ENCODE results near the gene AKAP13. TPM values are rescaled to one million over a fixed set of nuclear protein-coding genes. Genes with fewer than 3 reads are reported as not detected.
A peak's percentile ranks its signal among the peaks of the same experiment; 100 is the strongest.
"Not testable (repeated sequence)": the region's sequence is repeated elsewhere in the genome, so short reads cannot be mapped to it uniquely, and the experiment has no call there.

The AKAP13 gene
- total and polyA plus RNA-seq, 2 of the 13 experiments (the other 11 are each of a cell fraction or from before 2014, with no cell fraction given), result 6.7 to 27.1 TPM

- CTCF ChIA-PET (ENCODE audit: low intra/inter-chr PET ratio, low total read pairs), result no interaction called here
- POLR2A ChIA-PET, result no interaction called here
- no peak overlapping the region for H2AFZ ChIP-seq (ENCODE audit: low read length)
- H4K20me1 ChIP-seq (ENCODE audit: insufficient read depth, low read length), result no peaks in the 10 kb centered on the region
- FAIRE-seq (no peak), DNase-seq (ENCODE audit: low spot score) (no peak), ATAC-seq (no peak)
- H3K36me3 ChIP-seq (replicated peaks in 1 of 2; ENCODE audit: control insufficient read depth in 1 of 2, insufficient read depth in 2 of 2, low read length in 2 of 2), result no peaks in the 10 kb centered on the region
- H3K9ac ChIP-seq (ENCODE audit: insufficient read depth, low read depth, low read length), result no peak overlapping the region
- no peaks in the 10 kb centered on the region for H3K9me3 ChIP-seq (ENCODE audit: low read length)
- TF ChIP-seq ZNF768 (CRISPR knock-in tag; IDR thresholded peaks at IDR 0.05) (peak; percentile 40; the same call in 1 of the 2 replicates), KLF11 (CRISPR knock-in tag; IDR thresholded peaks at IDR 0.05) (no peak)
- H3K27ac ChIP-seq (ENCODE audit: extremely low read length, insufficient read depth, low read length), result no peak overlapping the region
- H3K4me2 ChIP-seq (ENCODE audit: low read depth, low read length), result no peak overlapping the region
- in situ Hi-C loops (cut with HindIII; ENCODE audit: extremely low pct_ligation_motif_present, low pct_unique_long_range_greater_than_20kb), result no loop called here
- peaks cover 26% of the 10 kb centered on the region for H3K4me1 ChIP-seq (ENCODE audit: insufficient read depth, low read length)
- H3K27me3 ChIP-seq (ENCODE audit: control insufficient read depth in 1 of 2, insufficient read depth in 2 of 2, low read length in 2 of 2), result no peaks in the 10 kb centered on the region
- intact Hi-C loops (cut with micrococcal nuclease; ENCODE audit: unreplicated experiment), result no loop called here
- no peaks in the 10 kb centered on the region for H3K79me2 ChIP-seq (ENCODE audit: insufficient read depth, low read length)
- H3K4me3 ChIP-seq (replicated peaks in 1 of 3; ENCODE audit: insufficient read depth in 1 of 3, low read depth in 2 of 3, low read length in 3 of 3), result no peak overlapping the region
- BruUV-seq (replicated peaks), result no TSS peak
Measured at GRCh38 chr15:85340852-85341251, 39.6 kb upstream of the AKAP13 start.

- H3K4me2 ChIP-seq (ENCODE audit: low read depth, low read length); DNase-seq (ENCODE audit: low spot score); FAIRE-seq; H3K27me3 ChIP-seq (ENCODE audit: control insufficient read depth in 1 of 2, insufficient read depth in 2 of 2, low read length in 2 of 2); H2AFZ ChIP-seq (ENCODE audit: low read length); intact Hi-C loops (cut with micrococcal nuclease; ENCODE audit: unreplicated experiment); ATAC-seq; H4K20me1 ChIP-seq (ENCODE audit: insufficient read depth, low read length); in situ Hi-C loops (cut with HindIII; ENCODE audit: extremely low pct_ligation_motif_present, low pct_unique_long_range_greater_than_20kb); H3K27ac ChIP-seq (ENCODE audit: extremely low read length, insufficient read depth, low read length); H3K4me3 ChIP-seq (replicated peaks in 1 of 3; ENCODE audit: insufficient read depth in 1 of 3, low read depth in 2 of 3, low read length in 3 of 3); POLR2A ChIA-PET; BruUV-seq (replicated peaks); H3K79me2 ChIP-seq (ENCODE audit: insufficient read depth, low read length); H3K36me3 ChIP-seq (replicated peaks in 1 of 2; ENCODE audit: control insufficient read depth in 1 of 2, insufficient read depth in 2 of 2, low read length in 2 of 2); H3K9me3 ChIP-seq (ENCODE audit: low read length); CTCF ChIA-PET (ENCODE audit: low intra/inter-chr PET ratio, low total read pairs); H3K9ac ChIP-seq (ENCODE audit: insufficient read depth, low read depth, low read length): not testable (repeated sequence)
- WGBS (ENCODE audit: low lambda C conversion rate), result 47% methylated on average over 6 of the region's 6 CpGs
- H3K4me1 ChIP-seq (ENCODE audit: insufficient read depth, low read length), result peaks cover 35% of the 10 kb centered on the region
Measured at GRCh38 chr15:85342163-85342562, 38.2 kb upstream of the AKAP13 start.

- CTCF ChIA-PET (ENCODE audit: low intra/inter-chr PET ratio, low total read pairs); H3K27ac ChIP-seq (ENCODE audit: extremely low read length, insufficient read depth, low read length); H3K36me3 ChIP-seq (replicated peaks in 1 of 2; ENCODE audit: control insufficient read depth in 1 of 2, insufficient read depth in 2 of 2, low read length in 2 of 2); BruUV-seq (replicated peaks); H2AFZ ChIP-seq (ENCODE audit: low read length); H3K4me3 ChIP-seq (replicated peaks in 1 of 3; ENCODE audit: insufficient read depth in 1 of 3, low read depth in 2 of 3, low read length in 3 of 3); POLR2A ChIA-PET; H3K9me3 ChIP-seq (ENCODE audit: low read length); H4K20me1 ChIP-seq (ENCODE audit: insufficient read depth, low read length); ATAC-seq; in situ Hi-C loops (cut with HindIII; ENCODE audit: extremely low pct_ligation_motif_present, low pct_unique_long_range_greater_than_20kb); DNase-seq (ENCODE audit: low spot score); H3K9ac ChIP-seq (ENCODE audit: insufficient read depth, low read depth, low read length); H3K79me2 ChIP-seq (ENCODE audit: insufficient read depth, low read length); H3K27me3 ChIP-seq (ENCODE audit: control insufficient read depth in 1 of 2, insufficient read depth in 2 of 2, low read length in 2 of 2); intact Hi-C loops (cut with micrococcal nuclease; ENCODE audit: unreplicated experiment); H3K4me2 ChIP-seq (ENCODE audit: low read depth, low read length); FAIRE-seq: not testable (repeated sequence)
- peaks cover 40% of the 10 kb centered on the region for H3K4me1 ChIP-seq (ENCODE audit: insufficient read depth, low read length)
- WGBS (ENCODE audit: low lambda C conversion rate), result 46% methylated on average over 5 of the region's 5 CpGs
Measured at GRCh38 chr15:85343443-85343842, 37.0 kb upstream of the AKAP13 start.

- in situ Hi-C loops (cut with HindIII; ENCODE audit: extremely low pct_ligation_motif_present, low pct_unique_long_range_greater_than_20kb); H3K36me3 ChIP-seq (replicated peaks in 1 of 2; ENCODE audit: control insufficient read depth in 1 of 2, insufficient read depth in 2 of 2, low read length in 2 of 2); CTCF ChIA-PET (ENCODE audit: low intra/inter-chr PET ratio, low total read pairs); H3K9me3 ChIP-seq (ENCODE audit: low read length); POLR2A ChIA-PET; H2AFZ ChIP-seq (ENCODE audit: low read length); DNase-seq (ENCODE audit: low spot score); H3K27me3 ChIP-seq (ENCODE audit: control insufficient read depth in 1 of 2, insufficient read depth in 2 of 2, low read length in 2 of 2); H3K9ac ChIP-seq (ENCODE audit: insufficient read depth, low read depth, low read length); ATAC-seq; H3K27ac ChIP-seq (ENCODE audit: extremely low read length, insufficient read depth, low read length); H4K20me1 ChIP-seq (ENCODE audit: insufficient read depth, low read length); H3K79me2 ChIP-seq (ENCODE audit: insufficient read depth, low read length); H3K4me3 ChIP-seq (replicated peaks in 1 of 3; ENCODE audit: insufficient read depth in 1 of 3, low read depth in 2 of 3, low read length in 3 of 3); intact Hi-C loops (cut with micrococcal nuclease; ENCODE audit: unreplicated experiment); H3K4me2 ChIP-seq (ENCODE audit: low read depth, low read length); FAIRE-seq; BruUV-seq (replicated peaks): not testable (repeated sequence)
- peaks cover 48% of the 10 kb centered on the region for H3K4me1 ChIP-seq (ENCODE audit: insufficient read depth, low read length)
- WGBS (ENCODE audit: low lambda C conversion rate), result 0% methylated on average over 1 of the region's 1 CpG
Measured at GRCh38 chr15:85344241-85344640, 36.2 kb upstream of the AKAP13 start.
